ENCODE data around the gene IGFL1.

DNA sequence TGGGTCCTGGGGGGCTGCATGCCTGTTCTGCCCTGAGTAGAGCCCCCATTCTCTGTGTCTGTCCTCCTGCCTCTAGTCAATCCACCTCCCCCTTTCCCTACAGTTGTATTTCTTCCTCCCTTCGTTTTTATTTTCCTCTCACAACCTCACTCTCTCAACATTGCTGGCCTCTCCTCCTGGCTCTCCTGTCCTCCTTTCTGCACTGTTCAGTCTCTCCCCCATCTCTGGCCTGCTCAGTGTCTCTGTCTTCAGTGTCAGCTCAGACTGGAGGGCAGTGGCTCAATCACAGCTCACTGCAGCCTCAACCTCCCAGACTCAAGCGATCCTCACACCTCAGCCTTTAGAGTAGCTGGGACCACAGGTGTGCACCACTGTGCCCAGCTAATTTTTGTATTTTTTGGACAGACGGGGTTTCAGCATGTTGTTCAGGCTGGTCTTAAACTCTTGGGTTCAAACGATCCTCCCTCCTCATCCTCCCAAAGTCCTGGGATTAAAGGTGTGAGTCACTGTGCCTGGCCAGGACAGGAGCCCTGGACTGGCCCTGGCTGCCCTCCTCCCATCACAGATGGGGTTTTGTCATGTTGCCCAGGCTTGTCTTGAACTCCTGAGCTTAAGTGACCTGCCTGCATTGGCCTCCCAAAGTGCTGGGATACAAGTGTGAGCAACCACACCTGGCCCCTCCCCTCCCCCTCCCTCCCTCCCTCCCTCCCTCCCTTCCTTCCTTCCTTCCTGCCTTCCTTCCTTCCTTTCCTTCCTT, 32.0 kb upstream of the IGFL1 start:
- TF ChIP-seq POLR2A (IDR thresholded peaks at IDR 0.05) = no peak
- no peak for TF ChIP-seq CTCF (IDR thresholded peaks at IDR 0.05)

All from Peyer's patch (tissue), 4 donors.